ENCODE data around the gene WDR53. TPM values are rescaled to one million over a fixed set of nuclear protein-coding genes. Genes with fewer than 3 reads are reported as not detected.

The WDR53 gene
- total RNA-seq, 4 donors from 2014 or later: 2.5 to 12.6 (median 5.5) TPM

DNA sequence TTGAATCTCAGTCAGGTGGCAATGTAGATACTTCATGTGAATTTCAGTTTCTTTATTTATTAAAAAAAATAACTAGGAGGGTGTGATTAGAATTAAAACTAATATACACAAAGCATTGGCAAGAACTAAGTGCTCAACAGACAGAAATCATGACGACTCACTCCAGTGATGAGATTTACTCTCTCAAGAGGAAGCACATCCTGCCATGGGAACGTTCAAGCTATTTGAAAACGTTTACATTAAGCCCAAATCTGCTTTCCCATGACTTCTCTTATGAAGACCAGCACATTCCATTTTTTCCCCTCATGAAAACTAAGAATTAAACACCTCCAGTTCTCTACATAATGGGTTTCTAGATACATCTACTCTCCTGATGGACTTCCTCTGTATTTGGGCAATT is 8.5 kb downstream of the WDR53 start:
- WGBS, 2 donors: 24 to 47% methylated on average over 3 of the region's 3 CpGs
- Histone ChIP-seq H3K4me1 (peaks cover 0 to 22% (median 0%) of the 10 kb centered on the region in 3 donors), H3K4me3 (no peak overlapping the region), H3K36me3 (peaks cover 0 to 36% (median 0%) of the 10 kb centered on the region in 3 donors), H3K27ac (no peak overlapping the region), H3K27me3 (no peaks in the 10 kb centered on the region), H3K9me3 (no peaks in the 10 kb centered on the region)
- TF ChIP-seq POLR2A (IDR thresholded peaks at IDR 0.05): no peak
- TF ChIP-seq, protein P1, sequence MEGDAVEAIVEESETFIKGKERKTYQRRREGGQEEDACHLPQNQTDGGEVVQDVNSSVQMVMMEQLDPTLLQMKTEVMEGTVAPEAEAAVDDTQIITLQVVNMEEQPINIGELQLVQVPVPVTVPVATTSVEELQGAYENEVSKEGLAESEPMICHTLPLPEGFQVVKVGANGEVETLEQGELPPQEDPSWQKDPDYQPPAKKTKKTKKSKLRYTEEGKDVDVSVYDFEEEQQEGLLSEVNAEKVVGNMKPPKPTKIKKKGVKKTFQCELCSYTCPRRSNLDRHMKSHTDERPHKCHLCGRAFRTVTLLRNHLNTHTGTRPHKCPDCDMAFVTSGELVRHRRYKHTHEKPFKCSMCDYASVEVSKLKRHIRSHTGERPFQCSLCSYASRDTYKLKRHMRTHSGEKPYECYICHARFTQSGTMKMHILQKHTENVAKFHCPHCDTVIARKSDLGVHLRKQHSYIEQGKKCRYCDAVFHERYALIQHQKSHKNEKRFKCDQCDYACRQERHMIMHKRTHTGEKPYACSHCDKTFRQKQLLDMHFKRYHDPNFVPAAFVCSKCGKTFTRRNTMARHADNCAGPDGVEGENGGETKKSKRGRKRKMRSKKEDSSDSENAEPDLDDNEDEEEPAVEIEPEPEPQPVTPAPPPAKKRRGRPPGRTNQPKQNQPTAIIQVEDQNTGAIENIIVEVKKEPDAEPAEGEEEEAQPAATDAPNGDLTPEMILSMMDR (IDR thresholded peaks at IDR 0.05): no peak
- DNase-seq: no peak
- intact Hi-C loops (cut with DNase I): no loop called here

DNA sequence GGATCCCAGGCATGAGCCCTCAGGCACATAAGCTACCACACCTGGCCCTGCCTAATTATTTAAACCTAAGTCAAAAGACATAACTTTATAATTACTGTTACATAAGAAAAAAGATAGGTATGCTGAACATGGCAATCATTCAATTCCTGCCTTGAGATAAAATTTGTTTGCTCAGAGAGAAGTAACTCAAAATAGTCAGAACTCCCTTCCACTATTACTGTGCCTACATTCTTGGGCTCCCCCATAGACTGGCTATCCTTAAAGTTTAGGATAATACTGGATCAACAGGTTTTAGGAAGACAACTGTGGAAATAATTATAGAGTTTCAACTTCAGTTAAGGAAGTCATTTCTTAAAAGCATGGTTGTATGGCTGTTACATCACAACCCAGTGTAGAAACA is 9.9 kb downstream of the WDR53 start:
- Histone ChIP-seq H3K4me3 (no peak overlapping the region), H3K4me1 (peaks cover 0 to 11% (median 0%) of the 10 kb centered on the region in 3 donors), H3K27ac (no peak overlapping the region), H3K36me3 (peaks cover 0 to 47% (median 0%) of the 10 kb centered on the region in 3 donors), H3K9me3 (no peaks in the 10 kb centered on the region), H3K27me3 (no peaks in the 10 kb centered on the region)
- TF ChIP-seq POLR2A (IDR thresholded peaks at IDR 0.05): no peak
- TF ChIP-seq, protein P1 (IDR thresholded peaks at IDR 0.05): no peak
- no peak for DNase-seq
- intact Hi-C loops (cut with DNase I): no loop called here

DNA sequence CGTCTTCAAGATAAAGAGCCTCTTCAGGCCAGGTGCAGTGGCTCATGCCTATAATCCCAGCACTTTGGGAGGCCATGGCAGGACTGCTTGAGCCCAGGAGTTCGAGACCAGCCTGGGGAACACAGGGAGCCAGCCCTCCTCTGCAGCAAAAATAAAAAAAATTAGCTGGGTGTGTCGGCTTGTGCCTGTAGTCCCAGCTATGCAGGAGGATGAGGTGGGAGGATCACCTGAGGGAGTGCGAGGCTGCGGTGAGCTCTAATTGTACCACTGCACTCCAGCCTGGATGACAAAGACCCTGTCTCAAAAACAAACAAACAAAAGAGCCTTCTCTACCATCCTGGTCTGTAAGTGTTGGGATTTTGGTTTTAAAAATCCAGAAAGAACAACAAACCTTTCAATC is 11.1 kb downstream of the WDR53 start:
- Histone ChIP-seq H3K9me3 (no peaks in the 10 kb centered on the region), H3K27me3 (no peaks in the 10 kb centered on the region), H3K4me1 (no peaks in the 10 kb centered on the region), H3K36me3 (peaks cover 0 to 56% (median 0%) of the 10 kb centered on the region in 3 donors), H3K27ac (no peak overlapping the region), H3K4me3 (no peak overlapping the region)
- TF ChIP-seq POLR2A (IDR thresholded peaks at IDR 0.05): no peak
- TF ChIP-seq, protein P1 (IDR thresholded peaks at IDR 0.05): no peak
- 80 to 81% methylated on average over 5 of the region's 5 CpGs for WGBS, 2 donors
- no peak for DNase-seq
- intact Hi-C loops (cut with DNase I): no loop called here

DNA sequence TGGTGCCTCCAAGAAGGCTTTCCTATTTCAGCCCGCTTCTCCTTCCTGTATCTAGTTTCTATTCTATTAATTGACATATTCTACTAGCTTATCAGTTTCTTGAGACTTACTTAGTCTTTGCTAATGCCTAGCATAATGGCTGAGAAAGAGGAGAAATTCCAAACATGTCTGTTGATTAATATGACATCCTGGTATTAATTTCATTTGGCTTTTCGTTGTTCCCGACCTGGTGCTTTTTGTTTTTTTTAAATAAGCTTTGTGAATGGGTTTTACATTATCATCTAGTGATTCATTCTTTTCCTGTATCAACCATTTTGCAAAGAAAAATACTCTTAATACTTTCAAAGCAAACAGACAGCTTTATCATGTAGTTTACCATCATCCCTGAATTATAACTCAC is 13.1 kb downstream of the WDR53 start:
- WGBS, 2 donors: 54 to 69% methylated on average over 3 of the region's 3 CpGs
- H3K4me3 ChIP-seq: no peak overlapping the region
- H3K27ac ChIP-seq: no peak overlapping the region
- H3K9me3 ChIP-seq: no peaks in the 10 kb centered on the region
- no peak for TF ChIP-seq POLR2A (IDR thresholded peaks at IDR 0.05)
- TF ChIP-seq, protein P1 (IDR thresholded peaks at IDR 0.05): no peak
- intact Hi-C loops (cut with DNase I): no loop called here
- peaks cover 0 to 43% (median 0%) of the 10 kb centered on the region in 3 donors for H3K36me3 ChIP-seq
- no peaks in the 10 kb centered on the region for H3K4me1 ChIP-seq
- H3K27me3 ChIP-seq: no peaks in the 10 kb centered on the region
- no peak for DNase-seq

DNA sequence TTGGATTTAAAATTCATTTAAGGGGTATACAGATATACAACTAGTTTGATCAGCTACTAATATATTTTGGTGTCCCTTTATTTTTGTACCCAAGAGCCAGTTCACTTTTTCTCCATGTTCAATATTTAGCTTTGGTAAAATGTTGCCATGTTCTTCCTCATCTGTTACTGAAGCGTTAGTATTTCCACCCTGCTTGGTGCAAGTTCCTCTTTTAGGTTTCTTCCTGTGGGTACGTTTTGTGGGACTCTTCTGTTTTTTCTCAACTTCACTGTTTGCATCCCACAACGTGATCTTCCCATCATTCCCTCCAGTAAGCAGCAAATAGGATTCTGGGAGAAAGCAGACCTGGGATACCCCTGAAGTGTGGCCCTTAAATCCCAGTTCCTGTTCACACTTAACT is 14.1 kb downstream of the WDR53 start:
- no peaks in the 10 kb centered on the region for H3K4me1 ChIP-seq
- no peak overlapping the region for H3K4me3 ChIP-seq
- WGBS, 2 donors: 57 to 65% methylated on average over 3 of the region's 3 CpGs
- intact Hi-C loops (cut with DNase I): no loop called here
- DNase-seq: no peak
- TF ChIP-seq, protein P1 (IDR thresholded peaks at IDR 0.05): no peak
- TF ChIP-seq POLR2A (IDR thresholded peaks at IDR 0.05): no peak
- H3K27me3 ChIP-seq: no peaks in the 10 kb centered on the region
- H3K27ac ChIP-seq: no peak overlapping the region
- peaks cover 0 to 37% (median 0%) of the 10 kb centered on the region in 3 donors for H3K36me3 ChIP-seq
- H3K9me3 ChIP-seq: peaks cover 0 to 9% (median 6%) of the 10 kb centered on the region in 3 donors
